GM12874 (cell line): Measurements from ENCODE around the gene MRTFB.

ENCODE experiments used
- TF ChIP-seq, protein P1 (sequence below): IDR thresholded peaks from 2 replicates; pipeline ENCODE4 v1.5.1; 2011; ENCODE audit warnings: low read depth, mild to moderate bottlenecking, control low read depth, low read length, moderate library complexity; ENCODE audit not compliant: insufficient read depth

The MRTFB gene

DNA sequence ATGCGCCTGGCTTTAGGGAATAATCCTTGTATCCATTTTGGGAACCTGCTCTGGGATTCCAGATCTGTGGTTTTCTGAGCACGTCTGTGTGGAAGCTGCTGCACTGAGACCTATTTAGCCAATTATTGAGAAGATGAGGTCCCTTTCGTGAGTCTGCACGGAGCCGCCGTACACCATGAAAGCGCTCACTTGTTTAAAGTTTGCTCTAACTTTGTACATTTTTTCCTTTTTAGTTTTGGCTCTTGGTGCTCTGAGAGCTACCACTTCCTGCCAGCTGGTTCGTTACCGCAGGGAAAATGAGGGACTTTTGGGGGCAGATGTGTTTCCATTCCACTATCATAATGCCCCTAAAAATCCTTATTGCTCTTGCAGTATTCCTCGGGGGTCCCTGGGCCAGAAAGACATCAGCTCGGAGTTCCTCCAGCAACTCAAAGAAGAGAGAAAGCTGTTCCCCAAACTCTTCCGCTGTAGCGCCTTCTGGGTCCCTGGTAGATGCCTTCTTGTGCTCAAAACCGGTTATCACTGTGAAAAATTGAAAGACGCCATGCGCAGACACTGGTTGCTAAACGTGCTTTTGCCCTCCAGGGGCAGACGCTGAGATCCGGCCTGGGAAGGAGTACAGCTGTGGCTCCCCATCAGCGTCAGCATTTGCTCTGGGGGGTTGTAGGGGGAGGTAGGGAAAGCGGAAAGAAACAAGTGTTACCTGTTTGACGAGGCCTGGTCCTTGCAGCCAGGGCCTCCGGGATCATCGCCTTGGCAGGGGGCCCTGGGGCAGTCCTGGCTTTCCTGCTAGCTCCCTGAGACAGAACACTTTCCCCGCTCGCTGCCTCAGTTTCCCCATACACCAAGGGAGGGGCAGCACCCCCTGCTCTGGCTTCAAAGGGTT, 238.1 kb downstream of the MRTFB start:
- TF ChIP-seq, protein P1, sequence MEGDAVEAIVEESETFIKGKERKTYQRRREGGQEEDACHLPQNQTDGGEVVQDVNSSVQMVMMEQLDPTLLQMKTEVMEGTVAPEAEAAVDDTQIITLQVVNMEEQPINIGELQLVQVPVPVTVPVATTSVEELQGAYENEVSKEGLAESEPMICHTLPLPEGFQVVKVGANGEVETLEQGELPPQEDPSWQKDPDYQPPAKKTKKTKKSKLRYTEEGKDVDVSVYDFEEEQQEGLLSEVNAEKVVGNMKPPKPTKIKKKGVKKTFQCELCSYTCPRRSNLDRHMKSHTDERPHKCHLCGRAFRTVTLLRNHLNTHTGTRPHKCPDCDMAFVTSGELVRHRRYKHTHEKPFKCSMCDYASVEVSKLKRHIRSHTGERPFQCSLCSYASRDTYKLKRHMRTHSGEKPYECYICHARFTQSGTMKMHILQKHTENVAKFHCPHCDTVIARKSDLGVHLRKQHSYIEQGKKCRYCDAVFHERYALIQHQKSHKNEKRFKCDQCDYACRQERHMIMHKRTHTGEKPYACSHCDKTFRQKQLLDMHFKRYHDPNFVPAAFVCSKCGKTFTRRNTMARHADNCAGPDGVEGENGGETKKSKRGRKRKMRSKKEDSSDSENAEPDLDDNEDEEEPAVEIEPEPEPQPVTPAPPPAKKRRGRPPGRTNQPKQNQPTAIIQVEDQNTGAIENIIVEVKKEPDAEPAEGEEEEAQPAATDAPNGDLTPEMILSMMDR, result peak; percentile 42; the same call in 1 of the 2 replicates

DNA sequence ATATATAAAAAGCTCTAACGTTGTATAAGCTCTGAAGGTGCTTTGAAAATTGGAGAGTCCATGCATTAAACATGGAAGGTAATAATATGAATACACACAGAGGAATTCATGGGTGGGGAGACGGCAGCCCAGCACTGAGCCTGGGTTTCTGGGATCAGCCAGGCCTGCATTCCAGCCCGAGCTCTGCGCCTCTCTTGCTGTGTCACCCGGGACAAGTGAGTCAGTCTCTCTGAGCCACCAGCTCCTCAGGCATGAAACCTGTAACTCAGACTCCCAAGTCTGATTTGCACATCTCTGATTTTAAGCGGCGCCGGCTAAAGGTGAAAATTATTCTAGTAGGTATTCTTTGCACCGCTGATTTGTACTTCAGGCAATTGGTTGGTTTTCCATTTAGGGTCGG, 238.8 kb downstream of the MRTFB start:
- TF ChIP-seq, protein P1, result no peak

DNA sequence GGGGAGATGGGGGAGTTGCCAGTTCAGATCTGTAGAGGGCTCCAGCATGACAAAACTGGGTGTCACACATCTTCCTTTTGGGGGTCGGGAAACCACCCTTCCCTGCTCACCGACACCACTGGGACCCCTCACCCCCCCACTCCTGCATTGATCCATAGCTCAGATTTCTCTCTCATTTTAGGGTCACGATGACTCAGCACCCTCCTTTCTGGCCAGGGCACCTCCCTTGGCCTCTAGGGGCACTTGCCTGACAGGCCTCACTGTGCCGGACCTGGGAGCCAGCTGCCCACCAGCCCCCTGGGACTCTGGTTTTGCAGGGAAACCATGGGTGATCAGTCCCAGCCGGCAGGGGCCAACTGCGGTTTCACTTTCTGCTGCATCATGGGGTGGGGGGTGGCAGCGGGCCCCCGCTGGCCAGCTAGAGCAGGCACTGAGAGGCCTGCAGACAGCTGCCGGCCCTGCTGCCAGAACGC, 239.4 kb downstream of the MRTFB start:
- TF ChIP-seq, protein P1, result peak; percentile 55

- TF ChIP-seq, protein P1, result no peak
Observed at GRCh38 chr16:14314116-14314515, 243.0 kb downstream of the MRTFB start.

DNA sequence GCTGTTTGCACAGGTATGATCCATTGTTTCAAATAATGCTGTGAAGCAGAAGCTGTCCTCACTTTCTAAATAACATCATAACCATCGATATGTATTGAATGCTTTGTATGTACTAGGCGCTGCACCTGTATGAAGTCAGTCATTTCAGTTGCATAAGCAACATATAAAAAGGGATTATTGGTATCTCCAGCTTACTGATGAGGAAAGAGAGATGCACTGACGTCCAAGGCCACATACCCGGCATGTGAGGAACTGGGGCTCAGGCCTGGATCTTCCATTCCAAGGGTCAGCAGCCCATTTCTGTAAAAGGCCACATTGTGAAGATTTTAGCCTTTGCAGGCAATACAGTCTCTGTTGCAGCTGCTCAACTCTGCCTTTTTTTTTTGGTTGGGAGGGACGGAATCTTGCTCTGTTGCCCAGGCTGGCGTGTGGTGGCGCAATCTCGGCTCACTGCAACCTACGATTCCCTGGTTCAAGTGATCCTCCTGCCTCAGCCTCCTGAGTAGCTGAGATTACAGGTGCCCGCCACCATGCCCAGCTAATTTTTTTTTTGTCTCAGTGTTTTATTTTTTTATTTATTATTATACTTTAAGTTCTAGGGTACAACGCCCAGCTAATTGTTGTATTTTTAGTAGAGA, 244.7 kb downstream of the MRTFB start:
- TF ChIP-seq, protein P1, result no peak
